HEK293 (cell line): ENCODE measurements around the gene PSMC4.

ENCODE experiments used
- EGR2 ChIP-seq: fragments of 450-650 bp; formaldehyde crosslinking; IDR thresholded peaks from 2 replicates; pipeline ENCODE4 v1.5.1; 2016; ENCODE audit warnings: low read depth, missing biosample characterization, missing genetic modification characterization
- PRDM4 ChIP-seq: fragments of 450-650 bp; formaldehyde crosslinking; IDR thresholded peaks from 2 replicates; pipeline ENCODE4 v1.5.1; 2017; ENCODE audit warnings: missing biosample characterization, missing genetic modification characterization
- RBAK ChIP-seq: fragments of 450-650 bp; formaldehyde crosslinking; IDR thresholded peaks from 2 replicates; pipeline ENCODE4 v1.5.1; 2016; ENCODE audit warnings: missing biosample characterization, missing genetic modification characterization
- YY1 ChIP-seq: fragments of 450-650 bp; formaldehyde crosslinking; IDR thresholded peaks from 2 replicates; pipeline ENCODE4 v1.5.1; 2018; ENCODE audit warnings: missing biosample characterization, missing genetic modification characterization
- ZBTB7A ChIP-seq: fragments of 450-650 bp; formaldehyde crosslinking; IDR thresholded peaks from 2 replicates; pipeline ENCODE4 v1.5.1; 2016; ENCODE audit warnings: low read depth, missing biosample characterization, missing genetic modification characterization
- ZNF24 ChIP-seq: fragments of 450-650 bp; formaldehyde crosslinking; IDR thresholded peaks from 2 replicates; pipeline ENCODE4 v1.5.1; 2016; ENCODE audit warnings: missing biosample characterization, missing genetic modification characterization
- ZNF501 ChIP-seq: fragments of 450-650 bp; formaldehyde crosslinking; IDR thresholded peaks from 2 replicates; pipeline ENCODE4 v1.5.1; 2016; ENCODE audit warnings: missing biosample characterization, missing genetic modification characterization
- ZNF571 ChIP-seq: fragments of 450-650 bp; formaldehyde crosslinking; IDR thresholded peaks from 2 replicates; pipeline ENCODE4 v1.5.0; 2017; ENCODE audit warnings: missing biosample characterization, missing genetic modification characterization
- TF ChIP-seq, protein P1 (sequence below): fragments of 450-650 bp; formaldehyde crosslinking; IDR thresholded peaks from 2 replicates; pipeline ENCODE4 v1.5.1; 2016; ENCODE audit warnings: missing biosample characterization, missing genetic modification characterization

GRCh38 chr19:39927076-39927475 lies 43.9 kb upstream of the PSMC4 start:
- TF ChIP-seq ZNF24 (tag by site-specific recombination) (no peak), ZNF501 (no peak), PRDM4 (no peak), EGR2 (tag by site-specific recombination) (no peak), YY1 (tag by site-specific recombination) (no peak), RBAK (no peak), ZBTB7A (no peak), ZNF571 (tag by site-specific recombination) (no peak)
- TF ChIP-seq, protein P1, sequence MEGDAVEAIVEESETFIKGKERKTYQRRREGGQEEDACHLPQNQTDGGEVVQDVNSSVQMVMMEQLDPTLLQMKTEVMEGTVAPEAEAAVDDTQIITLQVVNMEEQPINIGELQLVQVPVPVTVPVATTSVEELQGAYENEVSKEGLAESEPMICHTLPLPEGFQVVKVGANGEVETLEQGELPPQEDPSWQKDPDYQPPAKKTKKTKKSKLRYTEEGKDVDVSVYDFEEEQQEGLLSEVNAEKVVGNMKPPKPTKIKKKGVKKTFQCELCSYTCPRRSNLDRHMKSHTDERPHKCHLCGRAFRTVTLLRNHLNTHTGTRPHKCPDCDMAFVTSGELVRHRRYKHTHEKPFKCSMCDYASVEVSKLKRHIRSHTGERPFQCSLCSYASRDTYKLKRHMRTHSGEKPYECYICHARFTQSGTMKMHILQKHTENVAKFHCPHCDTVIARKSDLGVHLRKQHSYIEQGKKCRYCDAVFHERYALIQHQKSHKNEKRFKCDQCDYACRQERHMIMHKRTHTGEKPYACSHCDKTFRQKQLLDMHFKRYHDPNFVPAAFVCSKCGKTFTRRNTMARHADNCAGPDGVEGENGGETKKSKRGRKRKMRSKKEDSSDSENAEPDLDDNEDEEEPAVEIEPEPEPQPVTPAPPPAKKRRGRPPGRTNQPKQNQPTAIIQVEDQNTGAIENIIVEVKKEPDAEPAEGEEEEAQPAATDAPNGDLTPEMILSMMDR = no peak
